K562 (cell line): Measurements from ENCODE around the gene ZP1. TPM values are rescaled to one million over a fixed set of nuclear protein-coding genes. Genes with fewer than 3 reads are reported as not detected.

ENCODE experiments used
- ATAC-seq: fragments of 200-7000 bp; cut with Tn5 transposase; 3 replicates; pipeline ENCODE4 v1.9.1; 2020; ENCODE audit warnings: moderate library complexity
- BruUV-seq: library from RNA; stranded (reverse); fragments of 400-500 nt; replicated peaks from 2 replicates; lab custom pipeline; 2021; lab: Mats Ljungman, UMichigan
- CTCF ChIA-PET: fragments of 300-600 bp; formaldehyde crosslinking; extraction: SDS; loops from one replicate; lab custom pipeline; 2021; ENCODE audit warnings: low intra/inter-chr PET ratio; lab: Yijun Ruan, JAX
- POLR2A ChIA-PET: fragments of 300-600, 350-650 bp; sonication (Branson Sonifier 250); formaldehyde crosslinking; extraction: SDS; loops from one replicate; lab custom pipeline; 2021; ENCODE audit warnings: antibody characterized with exemption, inconsistent platforms; lab: Yijun Ruan, JAX
- DNase-seq, 4 experiments: peaks; one replicate each; pipeline versions ENCODE4 v3.0.0 to v3.0.0-alpha.2; 2011 to 2018; ENCODE audit warnings: low spot score in 3 of 4, mixed read lengths in 3 of 4; ENCODE audit errors: extremely low read depth in 1 of 4
- FAIRE-seq: peaks from 2 replicates; lab custom pipeline; 2011; peaks lifted over from hg19 to GRCh38; lab: Jason Lieb, UNC
- H2AFZ ChIP-seq: 2 replicates; pipeline ENCODE4 v1.6.0; 2011; ENCODE audit warnings: low read depth, low read length, control low read depth, inconsistent platforms
- H3K27ac ChIP-seq: fragments of 200-600 bp; 3 replicates; pipeline ENCODE4 v1.8.0; 2011; ENCODE audit warnings: low read depth, mild to moderate bottlenecking, control low read depth, inconsistent platforms, low read length, moderate library complexity, mixed read lengths; ENCODE audit errors: extremely low read depth
- H3K27me3 ChIP-seq, 2 experiments: fragments of 300-600 bp in 1 of 2; 2 replicates in 1 of 2; 3 replicates in 1 of 2; pipeline versions ENCODE4 v1.6.0 to v1.8.0; 2011; ENCODE audit warnings: inconsistent platforms in 2 of 2, low read length in 2 of 2, mild to moderate bottlenecking in 1 of 2, mixed read lengths in 1 of 2, moderate library complexity in 1 of 2; ENCODE audit not compliant: control insufficient read depth in 2 of 2, insufficient read depth in 2 of 2
- H3K36me3 ChIP-seq: fragments of 300-600 bp; 3 replicates; pipeline ENCODE4 v1.8.0; 2011; ENCODE audit warnings: mild to moderate bottlenecking, low read length, inconsistent platforms; ENCODE audit not compliant: control insufficient read depth, insufficient read depth
- H3K4me1 ChIP-seq, 2 experiments: fragments of 200-600 bp in 1 of 2; replicated peaks in 1 of 2; 2 replicates in 1 of 2; 3 replicates in 1 of 2; pipeline versions ENCODE4 v1.5.1 to v1.8.0; 2011; ENCODE audit warnings: inconsistent platforms in 2 of 2, low read length in 2 of 2, mild to moderate bottlenecking in 1 of 2, mixed read lengths in 1 of 2, moderate library complexity in 1 of 2; ENCODE audit not compliant: control insufficient read depth in 2 of 2, insufficient read depth in 2 of 2
- H3K4me2 ChIP-seq: 2 replicates; pipeline ENCODE4 v1.6.1; 2011; ENCODE audit warnings: low read length, control low read depth, inconsistent platforms, mixed read lengths; ENCODE audit not compliant: insufficient read depth
- H3K4me3 ChIP-seq: fragments of 200-600 bp; sonication (generic), shearing (Covaris generic); 2 replicates; pipeline ENCODE4 v1.5.1; 2016; ENCODE audit warnings: control low read depth, inconsistent platforms
- H3K79me2 ChIP-seq: fragments of 200-600 bp; 3 replicates; pipeline ENCODE4 v1.8.0; 2011; ENCODE audit warnings: low read length, inconsistent platforms; ENCODE audit not compliant: control insufficient read depth, insufficient read depth
- H3K9ac ChIP-seq, 2 experiments: 2 replicates each; pipeline versions ENCODE4 v1.6.0 to v1.6.1; 2011; ENCODE audit warnings: low read depth in 2 of 2, low read length in 2 of 2, control low read depth in 1 of 2, inconsistent platforms in 1 of 2, mild to moderate bottlenecking in 1 of 2, mixed read lengths in 1 of 2; ENCODE audit not compliant: insufficient read depth in 1 of 2
- H3K9me1 ChIP-seq: one replicate; pipeline ENCODE4 v1.6.0; 2011; ENCODE audit warnings: inconsistent platforms, mild to moderate bottlenecking, low read length, moderate library complexity; ENCODE audit not compliant: control insufficient read depth, insufficient read depth
- H3K9me3 ChIP-seq: replicated peaks from 2 replicates; pipeline ENCODE4 v1.5.1; 2011; ENCODE audit warnings: low read depth, low read length, inconsistent platforms; ENCODE audit not compliant: control insufficient read depth, insufficient read depth
- H4K20me1 ChIP-seq: replicated peaks from 2 replicates; pipeline ENCODE4 v1.6.1; 2011; ENCODE audit warnings: low read length, inconsistent platforms, mixed read lengths; ENCODE audit not compliant: control insufficient read depth, insufficient read depth
- RUNX1 ChIP-seq: sonication (generic); IDR thresholded peaks from 2 replicates; pipeline ENCODE4 v1.6.1; 2016; ENCODE audit warnings: antibody characterized with exemption, low read depth
- ZNF354B ChIP-seq: fragments of 250-450 bp; sonication (Bioruptor Pico); IDR thresholded peaks from 2 replicates; pipeline ENCODE4 v1.4.0; 2020
- WGBS: fragments of 100-300 bp; shearing (Covaris generic); methylation state at CpG from one replicate; pipeline ENCODE4 v1.1.6; 2016; ENCODE audit warnings: low coverage, mixed read lengths; ENCODE audit not compliant: insufficient coverage; ENCODE audit errors: missing lambda C conversion rate; 5-methylcytosine and 5-hydroxymethylcytosine counted together
- in situ Hi-C: fragments of 300-500 bp; cut with MboI; formaldehyde crosslinking; loops from 4 replicates; pipeline ENCODE4 v1.15.0; 2018; ENCODE audit warnings: inconsistent platforms, mixed read lengths
- intact Hi-C: fragments of 100-400 bp; cut with micrococcal nuclease; formaldehyde crosslinking; loops from 2 replicates; pipeline ENCODE4 v1.14.2; 2022
- polyA plus RNA-seq, 8 experiments: library from polyadenylated mRNA; depleted of rRNA in 4 of 8; stranded (reverse) in 5 of 8; unstranded in 3 of 8; fragments of >200 nt; fragmentation: Nextera tagmentation in 2 of 8; fragmentation: Illumina TruSeq in 1 of 8; extraction: Ambion mirVana in 2 of 8; extraction: Trizol in 1 of 8; gene quantifications; 2 replicates each; pipeline versions ENCODE4 v1.2.1 to v1.2.3, GENCODE V29; 2011 to 2014; ENCODE audit warnings: inconsistent platforms in 1 of 8, missing spikeins in 1 of 8
- total RNA-seq, 7 experiments: library from RNA; depleted of rRNA in 6 of 7; stranded (reverse); fragments of >200 nt in 6 of 7; fragmentation: Illumina TruSeq in 2 of 7; extraction: Trizol in 2 of 7; gene quantifications; 2 replicates each; pipeline versions ENCODE4 v1.2.1 to v1.2.3, GENCODE V29; 2011 to 2021; ENCODE audit warnings: low replicate concordance in 1 of 7
- TF ChIP-seq, protein P1 (sequence below), 3 experiments: fragments of 200-800 bp in 1 of 3; sonication (Bioruptor generic) in 1 of 3; sonication (generic) in 1 of 3; formaldehyde crosslinking in 1 of 3; IDR thresholded peaks; 2 replicates each; pipeline versions ENCODE4 v1.6.1 to v1.8.0; 2016 to 2022; ENCODE audit warnings: mild to moderate bottlenecking in 2 of 3, missing compliant biosample characterization in 2 of 3, missing genetic modification characterization in 2 of 3, missing genetic modification reagents in 1 of 3
- TF ChIP-seq, protein P2 (sequence below): sonication (generic); formaldehyde crosslinking; IDR thresholded peaks from 2 replicates; pipeline ENCODE4 v1.8.0; 2022; ENCODE audit warnings: missing genetic modification reagents, mild to moderate bottlenecking, moderate library complexity, borderline replicate concordance

The ZP1 gene
- total and polyA plus RNA-seq, 9 of the 15 experiments (the other 6 are each of a cell fraction or from before 2014, with no cell fraction given): 0.11 to 0.15 TPM; not detected in 7

GRCh38 chr11:60902625-60903024 is 35.3 kb downstream of the ZP1 start:
- DNase-seq (no peak), FAIRE-seq (no peak), ATAC-seq (no peak)
- BruUV-seq: no TSS peak
- Histone ChIP-seq H4K20me1 (peaks cover 31% of the 10 kb centered on the region), H3K27ac (no peak overlapping the region), H3K4me1 (peaks cover 5 to 14% of the 10 kb centered on the region in 2 experiments; a peak in 4 of 5 replicates), H2AFZ (no peak overlapping the region), H3K79me2 (peaks cover 43% of the 10 kb centered on the region), H3K9me3 (no peaks in the 10 kb centered on the region), H3K4me3 (no peak overlapping the region), H3K9ac (no peak overlapping the region), H3K27me3 (no peaks in the 10 kb centered on the region), H3K9me1 (peaks cover 3% of the 10 kb centered on the region), H3K4me2 (no peak overlapping the region), H3K36me3 (peaks cover 77% of the 10 kb centered on the region)
- in situ Hi-C loops: no loop called here
- CTCF ChIA-PET: no interaction called here
- intact Hi-C loops: no loop called here
- POLR2A ChIA-PET: interaction anchor here (0.5 to 2.5 kb wide), 4 partner anchors 10 to 81 kb away, joined by 3 to 10 read pairs (median 5); partner anchors contain the start of gene TMEM109
- 97% methylated on average over 10 of the region's 11 CpGs for WGBS
- TF ChIP-seq, protein P1, sequence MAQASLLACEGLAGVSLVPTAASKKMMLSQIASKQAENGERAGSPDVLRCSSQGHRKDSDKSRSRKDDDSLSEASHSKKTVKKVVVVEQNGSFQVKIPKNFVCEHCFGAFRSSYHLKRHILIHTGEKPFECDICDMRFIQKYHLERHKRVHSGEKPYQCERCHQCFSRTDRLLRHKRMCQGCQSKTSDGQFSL (CRISPR knock-in tag; IDR thresholded peaks at IDR 0.05): peak; percentile 22; the same call in 1 of the 2 replicates
- TF ChIP-seq, protein P1 (tag; IDR thresholded peaks at IDR 0.05): no peak
- TF ChIP-seq ZNF354B (CRISPR knock-in tag): no peak
- TF ChIP-seq, protein P2, sequence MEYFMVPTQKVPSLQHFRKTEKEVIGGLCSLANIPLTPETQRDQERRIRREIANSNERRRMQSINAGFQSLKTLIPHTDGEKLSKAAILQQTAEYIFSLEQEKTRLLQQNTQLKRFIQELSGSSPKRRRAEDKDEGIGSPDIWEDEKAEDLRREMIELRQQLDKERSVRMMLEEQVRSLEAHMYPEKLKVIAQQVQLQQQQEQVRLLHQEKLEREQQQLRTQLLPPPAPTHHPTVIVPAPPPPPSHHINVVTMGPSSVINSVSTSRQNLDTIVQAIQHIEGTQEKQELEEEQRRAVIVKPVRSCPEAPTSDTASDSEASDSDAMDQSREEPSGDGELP (CRISPR knock-in tag): no peak
- no peak for TF ChIP-seq RUNX1
